ENCODE results near the gene SNURF. TPM values are rescaled to one million over a fixed set of nuclear protein-coding genes. Genes with fewer than 3 reads are reported as not detected.
"Not testable (repeated sequence)": the region's sequence is repeated elsewhere in the genome, so short reads cannot be mapped to it uniquely, and the experiment has no call there.

SNURF gene
- total and polyA plus RNA-seq, 2 donors (not counting 1 experiment from before 2014, with no cell fraction given) = 9.6 to 33.1 TPM

DNA sequence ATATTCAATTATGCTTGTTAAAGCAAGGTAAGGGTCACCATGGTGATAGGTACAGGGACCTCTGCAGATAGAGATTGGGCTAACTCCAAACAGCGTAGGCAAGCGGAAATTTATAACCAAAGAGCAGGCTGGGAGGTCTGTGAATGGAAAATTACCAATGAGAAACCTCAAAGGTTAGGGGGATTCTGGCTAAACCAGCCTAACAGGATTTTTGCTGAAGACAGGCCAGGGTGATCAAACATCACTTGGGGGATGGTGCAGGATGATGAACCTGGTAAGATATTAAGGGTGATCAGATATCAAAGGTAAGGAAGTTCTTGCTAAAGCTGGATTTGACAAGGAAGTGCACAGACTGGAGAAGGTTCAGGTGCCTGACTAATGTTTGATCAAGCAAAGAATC, 35.3 kb upstream of the SNURF start:
- Histone ChIP-seq H2AFZ (ENCODE audit: insufficient read depth, low read depth, low read length, poor library complexity, severe bottlenecking) (no peak overlapping the region), H3K4me2 (replicated peaks; ENCODE audit: low read depth, low read length, poor library complexity, severe bottlenecking) (no peak overlapping the region), H3K4me1 (ENCODE audit: control insufficient read depth in 2 of 2, insufficient read depth in 2 of 2, low read length in 2 of 2) (no peaks in the 10 kb centered on the region), H3K4me3 (ENCODE audit: control extremely low read depth in 1 of 5, extremely low read depth in 1 of 5, insufficient read depth in 1 of 5, low read depth in 2 of 5, low read length in 4 of 5) (no peak overlapping the region), H3K27ac (ENCODE audit: low read length in 2 of 2) (no peak overlapping the region), H3K36me3 (replicated peaks in 1 of 2; ENCODE audit: control extremely low read depth in 1 of 2, control insufficient read depth in 1 of 2, extremely low read depth in 1 of 2, insufficient read depth in 2 of 2, low read length in 1 of 2) (no peaks in the 10 kb centered on the region), H3K9me3 (ENCODE audit: control extremely low read depth in 1 of 3, control insufficient read depth in 2 of 3, insufficient read depth in 1 of 3, low read length in 2 of 3) (peaks cover 0 to 17% (median 1%) of the 10 kb centered on the region in 3 donors), H3K9ac (ENCODE audit: low read length) (no peak overlapping the region), H4K20me1 (ENCODE audit: control insufficient read depth, insufficient read depth, low read length, poor library complexity, severe bottlenecking) (no peaks in the 10 kb centered on the region), H3K79me2 (ENCODE audit: control insufficient read depth, insufficient read depth, low read length) (no peaks in the 10 kb centered on the region), H3K27me3 (replicated peaks in 1 of 4; ENCODE audit: control extremely low read depth in 1 of 4, control insufficient read depth in 3 of 4, insufficient read depth in 4 of 4, low read length in 3 of 4) (no peaks in the 10 kb centered on the region)
- POLR2A ChIA-PET = no interaction called here
- TF ChIP-seq, protein P1, sequence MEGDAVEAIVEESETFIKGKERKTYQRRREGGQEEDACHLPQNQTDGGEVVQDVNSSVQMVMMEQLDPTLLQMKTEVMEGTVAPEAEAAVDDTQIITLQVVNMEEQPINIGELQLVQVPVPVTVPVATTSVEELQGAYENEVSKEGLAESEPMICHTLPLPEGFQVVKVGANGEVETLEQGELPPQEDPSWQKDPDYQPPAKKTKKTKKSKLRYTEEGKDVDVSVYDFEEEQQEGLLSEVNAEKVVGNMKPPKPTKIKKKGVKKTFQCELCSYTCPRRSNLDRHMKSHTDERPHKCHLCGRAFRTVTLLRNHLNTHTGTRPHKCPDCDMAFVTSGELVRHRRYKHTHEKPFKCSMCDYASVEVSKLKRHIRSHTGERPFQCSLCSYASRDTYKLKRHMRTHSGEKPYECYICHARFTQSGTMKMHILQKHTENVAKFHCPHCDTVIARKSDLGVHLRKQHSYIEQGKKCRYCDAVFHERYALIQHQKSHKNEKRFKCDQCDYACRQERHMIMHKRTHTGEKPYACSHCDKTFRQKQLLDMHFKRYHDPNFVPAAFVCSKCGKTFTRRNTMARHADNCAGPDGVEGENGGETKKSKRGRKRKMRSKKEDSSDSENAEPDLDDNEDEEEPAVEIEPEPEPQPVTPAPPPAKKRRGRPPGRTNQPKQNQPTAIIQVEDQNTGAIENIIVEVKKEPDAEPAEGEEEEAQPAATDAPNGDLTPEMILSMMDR (IDR thresholded peaks at IDR 0.05) = no peak
- DNase-seq = no peak
- H3K4me3 Mint-ChIP-seq = no peak overlapping the region
- no peak overlapping the region for H3K27ac Mint-ChIP-seq
- WGBS (ENCODE audit: insufficient coverage) = 88% methylated on average over 2 of the region's 2 CpGs
- intact Hi-C loops (cut with micrococcal nuclease) = no loop called here
- no peak for ATAC-seq (ENCODE audit: low read depth)
- no peaks in the 10 kb centered on the region for H3K27me3 Mint-ChIP-seq
- peaks cover 2% of the 10 kb centered on the region for H3K9me3 Mint-ChIP-seq (ENCODE audit: insufficient read depth)
- H3K4me1 Mint-ChIP-seq = no peaks in the 10 kb centered on the region
- CTCF ChIA-PET = no interaction called here

GRCh38 chr15:24922781-24923180, 32.0 kb upstream of the SNURF start:
- H3K4me1 ChIP-seq (ENCODE audit: control insufficient read depth in 2 of 2, insufficient read depth in 2 of 2, low read length in 2 of 2); ATAC-seq (ENCODE audit: low read depth); H3K27ac ChIP-seq (ENCODE audit: low read length in 2 of 2); intact Hi-C loops (cut with micrococcal nuclease); H4K20me1 ChIP-seq (ENCODE audit: control insufficient read depth, insufficient read depth, low read length, poor library complexity, severe bottlenecking); H3K27me3 Mint-ChIP-seq; CTCF ChIA-PET; POLR2A ChIA-PET; H3K4me1 Mint-ChIP-seq; H3K9me3 ChIP-seq (ENCODE audit: control extremely low read depth in 1 of 3, control insufficient read depth in 2 of 3, insufficient read depth in 1 of 3, low read length in 2 of 3); DNase-seq; H2AFZ ChIP-seq (ENCODE audit: insufficient read depth, low read depth, low read length, poor library complexity, severe bottlenecking); H3K79me2 ChIP-seq (ENCODE audit: control insufficient read depth, insufficient read depth, low read length); H3K4me2 ChIP-seq (replicated peaks; ENCODE audit: low read depth, low read length, poor library complexity, severe bottlenecking); H3K4me3 ChIP-seq (ENCODE audit: control extremely low read depth in 1 of 5, extremely low read depth in 1 of 5, insufficient read depth in 1 of 5, low read depth in 2 of 5, low read length in 4 of 5); H3K9me3 Mint-ChIP-seq (ENCODE audit: insufficient read depth); H3K36me3 ChIP-seq (replicated peaks in 1 of 2; ENCODE audit: control extremely low read depth in 1 of 2, control insufficient read depth in 1 of 2, extremely low read depth in 1 of 2, insufficient read depth in 2 of 2, low read length in 1 of 2); H3K9ac ChIP-seq (ENCODE audit: low read length); H3K27ac Mint-ChIP-seq; H3K27me3 ChIP-seq (replicated peaks in 1 of 4; ENCODE audit: control extremely low read depth in 1 of 4, control insufficient read depth in 3 of 4, insufficient read depth in 4 of 4, low read length in 3 of 4); H3K4me3 Mint-ChIP-seq: not testable (repeated sequence)
- no CpG with 5 or more reads among the region's 6 CpGs for WGBS (ENCODE audit: insufficient coverage)
